ENCODE measurements around the gene TGFBR3. TPM values are rescaled to one million over a fixed set of nuclear protein-coding genes. Genes with fewer than 3 reads are reported as not detected.

TGFBR3 gene
- total and polyA plus RNA-seq, 9 of the 15 experiments (the other 6 are each of a cell fraction or from before 2014, with no cell fraction given): 3.6 to 32.4 (median 15.6) TPM

DNA sequence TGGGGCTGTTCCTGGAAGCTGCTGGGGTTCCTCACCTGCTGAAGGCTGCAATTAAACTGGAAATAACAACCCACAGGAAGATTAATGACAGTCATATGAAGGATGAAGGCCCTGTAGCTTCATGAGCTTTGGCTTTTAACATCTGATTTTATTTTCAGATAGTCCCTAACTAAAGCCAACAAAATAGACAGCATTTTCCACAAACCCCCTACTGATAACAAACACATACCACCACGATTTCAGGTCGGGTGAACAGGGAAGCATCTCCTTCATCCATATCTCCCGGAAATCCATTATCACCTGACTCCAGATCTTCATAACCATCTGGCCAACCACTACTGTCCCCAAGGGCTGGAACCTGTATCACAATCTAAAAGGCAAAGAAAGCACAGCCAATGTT, 169.6 kb downstream of the TGFBR3 start (continued):
- peak; percentile 36; the same call in 1 of the 2 replicates for TF ChIP-seq PML (IDR thresholded peaks at IDR 0.05; ENCODE audit: low read length)
- TF ChIP-seq, protein P1, sequence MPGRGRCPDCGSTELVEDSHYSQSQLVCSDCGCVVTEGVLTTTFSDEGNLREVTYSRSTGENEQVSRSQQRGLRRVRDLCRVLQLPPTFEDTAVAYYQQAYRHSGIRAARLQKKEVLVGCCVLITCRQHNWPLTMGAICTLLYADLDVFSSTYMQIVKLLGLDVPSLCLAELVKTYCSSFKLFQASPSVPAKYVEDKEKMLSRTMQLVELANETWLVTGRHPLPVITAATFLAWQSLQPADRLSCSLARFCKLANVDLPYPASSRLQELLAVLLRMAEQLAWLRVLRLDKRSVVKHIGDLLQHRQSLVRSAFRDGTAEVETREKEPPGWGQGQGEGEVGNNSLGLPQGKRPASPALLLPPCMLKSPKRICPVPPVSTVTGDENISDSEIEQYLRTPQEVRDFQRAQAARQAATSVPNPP (IDR thresholded peaks at IDR 0.05; ENCODE audit: borderline replicate concordance, insufficient read depth, insufficient read length): no peak
- no peak for TF ChIP-seq HDGF (IDR thresholded peaks at IDR 0.05)
- TF ChIP-seq, protein P2, sequence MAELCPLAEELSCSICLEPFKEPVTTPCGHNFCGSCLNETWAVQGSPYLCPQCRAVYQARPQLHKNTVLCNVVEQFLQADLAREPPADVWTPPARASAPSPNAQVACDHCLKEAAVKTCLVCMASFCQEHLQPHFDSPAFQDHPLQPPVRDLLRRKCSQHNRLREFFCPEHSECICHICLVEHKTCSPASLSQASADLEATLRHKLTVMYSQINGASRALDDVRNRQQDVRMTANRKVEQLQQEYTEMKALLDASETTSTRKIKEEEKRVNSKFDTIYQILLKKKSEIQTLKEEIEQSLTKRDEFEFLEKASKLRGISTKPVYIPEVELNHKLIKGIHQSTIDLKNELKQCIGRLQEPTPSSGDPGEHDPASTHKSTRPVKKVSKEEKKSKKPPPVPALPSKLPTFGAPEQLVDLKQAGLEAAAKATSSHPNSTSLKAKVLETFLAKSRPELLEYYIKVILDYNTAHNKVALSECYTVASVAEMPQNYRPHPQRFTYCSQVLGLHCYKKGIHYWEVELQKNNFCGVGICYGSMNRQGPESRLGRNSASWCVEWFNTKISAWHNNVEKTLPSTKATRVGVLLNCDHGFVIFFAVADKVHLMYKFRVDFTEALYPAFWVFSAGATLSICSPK (IDR thresholded peaks at IDR 0.05; ENCODE audit: borderline replicate concordance): no peak
- no peak for TF ChIP-seq ZNF324 (CRISPR knock-in tag; IDR thresholded peaks at IDR 0.05)

DNA sequence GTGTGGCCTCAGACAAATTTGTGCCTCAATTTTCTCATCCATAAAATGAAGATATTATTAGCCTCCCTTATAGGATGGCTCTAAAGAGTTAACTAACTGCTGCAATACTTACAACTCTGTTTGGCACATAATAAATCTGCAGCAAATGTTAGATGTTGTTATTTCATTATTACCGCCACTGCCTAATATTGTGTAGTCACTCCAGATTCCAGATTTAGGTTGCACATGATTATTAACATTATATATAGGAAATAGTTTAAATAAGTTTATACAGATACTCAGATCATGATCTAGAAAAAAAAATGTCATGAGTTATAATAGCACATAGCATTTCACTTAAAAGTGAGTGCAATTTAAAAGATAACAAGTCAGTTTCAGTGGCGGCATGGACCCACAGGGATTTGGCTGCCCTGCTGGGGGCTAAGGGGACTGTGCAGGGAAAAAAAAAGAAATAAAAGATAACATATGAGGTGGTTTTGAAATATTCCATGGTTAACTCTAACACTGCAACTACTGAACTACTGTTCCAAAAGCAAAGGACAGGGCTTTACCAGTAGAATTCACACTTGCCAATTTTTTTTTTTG, 170.4 kb downstream of the TGFBR3 start:
- CTCF ChIA-PET (ENCODE audit: low intra/inter-chr PET ratio): no interaction called here
- WGBS (ENCODE audit: insufficient coverage, low coverage, missing lambda C conversion rate): 43% methylated on average over 2 of the region's 2 CpGs
- in situ Hi-C loops (cut with MboI): no loop called here
- TF ChIP-seq BRD9 (IDR thresholded peaks at IDR 0.05; ENCODE audit: low read depth, partially characterized antibody): no peak
- peak; percentile 1 for TF ChIP-seq HDAC3 (IDR thresholded peaks at IDR 0.05; ENCODE audit: borderline replicate concordance, partially characterized antibody)
- 0 out of 4 replicates have a peak, but pooled peaks of 1 of the 2 experiments have one; percentile 0 for TF ChIP-seq KDM1A (IDR thresholded peaks at IDR 0.05)
- TF ChIP-seq FOXM1 (IDR thresholded peaks at IDR 0.05; ENCODE audit: low read depth): 0 out of 2 replicates have a peak, but pooled peaks have one; percentile 26
- no peak for TF ChIP-seq FOXM1 (CRISPR knock-in tag; IDR thresholded peaks at IDR 0.05; ENCODE audit: low read depth)
- no peaks in the 10 kb centered on the region for H3K9me1 ChIP-seq (ENCODE audit: control insufficient read depth, insufficient read depth, low read length)
- DNase-seq (ENCODE audit: extremely low read depth in 1 of 4, low spot score in 3 of 4) (no peak), ATAC-seq (peak; percentile 14; the same call in 2 of the 3 replicates), FAIRE-seq (no peak)
- peaks cover 4 to 60% of the 10 kb centered on the region in 2 experiments; a peak in 4 of 5 replicates for H3K4me1 ChIP-seq (replicated peaks in 1 of 2; ENCODE audit: control insufficient read depth in 2 of 2, insufficient read depth in 2 of 2, low read length in 2 of 2)
- no peaks in the 10 kb centered on the region for H3K9me3 ChIP-seq (replicated peaks; ENCODE audit: control insufficient read depth, insufficient read depth, low read depth, low read length)
- POLR2A ChIA-PET: interaction anchor here (0.6 kb wide), 1 partner anchor 14 kb away, joined by 3 read pairs; no protein-coding TSS in a partner anchor
- peak overlapping the region; percentile 42; the same call in 1 of the 2 replicates for H3K4me2 ChIP-seq (ENCODE audit: insufficient read depth, low read length)
- H3K79me2 ChIP-seq (ENCODE audit: control insufficient read depth, insufficient read depth, low read length): no peaks in the 10 kb centered on the region
- peak overlapping the region in 1 of 2 experiments; percentile 38; a peak in 1 of 4 replicates for H3K9ac ChIP-seq (ENCODE audit: insufficient read depth in 1 of 2, low read depth in 2 of 2, low read length in 2 of 2)
- no peaks in the 10 kb centered on the region; a peak in 1 of 5 replicates for H3K27me3 ChIP-seq (ENCODE audit: control insufficient read depth in 2 of 2, insufficient read depth in 2 of 2, low read length in 2 of 2)
- intact Hi-C loops (cut with micrococcal nuclease): loop anchor here (5.0 to 10.0 kb wide), 3 partner anchors 47 to 169 kb away; partner anchors contain the start of gene TGFBR3
- H4K20me1 ChIP-seq (replicated peaks; ENCODE audit: control insufficient read depth, insufficient read depth, low read length): no peaks in the 10 kb centered on the region
- H3K4me3 ChIP-seq: no peak overlapping the region
- no TSS peak for BruUV-seq (replicated peaks)
- H3K27ac ChIP-seq (ENCODE audit: extremely low read depth, low read depth, low read length): peak overlapping the region; percentile 39
- H3K36me3 ChIP-seq (ENCODE audit: control insufficient read depth, insufficient read depth, low read length): peaks cover 61% of the 10 kb centered on the region
- no peak overlapping the region for H2AFZ ChIP-seq (ENCODE audit: low read depth, low read length)
